ENCODE measurements around the gene UBA5. TPM values are rescaled to one million over a fixed set of nuclear protein-coding genes. Genes with fewer than 3 reads are reported as not detected.
A peak's percentile ranks its signal among the peaks of the same experiment; 100 is the strongest.

Gene UBA5
- total RNA-seq, 1 experiment from 2014 or later = 38.6 TPM

GRCh38 chr3:132721479-132722164 lies 61.5 kb downstream of the UBA5 start:
- peak; percentile 79 for DNase-seq (ENCODE audit: low spot score)
- POLR2A ChIA-PET = interaction anchor here (1.1 kb wide), 1 partner anchor 61 kb away, joined by 4 read pairs; no protein-coding TSS in a partner anchor
- CTCF ChIA-PET = interaction anchor here (1.1 kb wide), 1 partner anchor 9 kb away, joined by 3 read pairs; no protein-coding TSS in a partner anchor
- Mint-ChIP-seq H3K4me1 (peaks cover 26% of the 10 kb centered on the region), H3K9me3 (no peaks in the 10 kb centered on the region), H3K4me3 (peak overlapping the region; percentile 91), H3K27ac (peak overlapping the region; percentile 83), H3K36me3 (peaks cover 10% of the 10 kb centered on the region), H3K27me3 (ENCODE audit: low read depth) (no peaks in the 10 kb centered on the region)
- ATAC-seq = peak; percentile 10
- TF ChIP-seq IRF2 (CRISPR knock-in tag; IDR thresholded peaks at IDR 0.05; ENCODE audit: borderline replicate concordance, low read depth) (no peak), E2F5 (CRISPR knock-in tag; IDR thresholded peaks at IDR 0.05) (no peak), FOXK1 (CRISPR knock-in tag; IDR thresholded peaks at IDR 0.05) (no peak), PREB (CRISPR knock-in tag; IDR thresholded peaks at IDR 0.05; ENCODE audit: borderline replicate concordance) (no peak), PRRX2 (CRISPR knock-in tag; IDR thresholded peaks at IDR 0.05) (no peak), ZNF416 (CRISPR knock-in tag; IDR thresholded peaks at IDR 0.05) (no peak), ZNF425 (CRISPR knock-in tag; conservative IDR thresholded peaks at IDR 0.05) (no peak), JAZF1 (CRISPR knock-in tag; IDR thresholded peaks at IDR 0.05) (no peak), SP1 (CRISPR knock-in tag; conservative IDR thresholded peaks at IDR 0.05) (no peak), FOXP1 (CRISPR knock-in tag; IDR thresholded peaks at IDR 0.05; ENCODE audit: borderline replicate concordance) (peak; percentile 73; the same call in 1 of the 2 replicates), ZNF671 (CRISPR knock-in tag; IDR thresholded peaks at IDR 0.05) (no peak), CBFB (CRISPR knock-in tag; IDR thresholded peaks at IDR 0.05; ENCODE audit: low read depth) (no peak), NR1H2 (CRISPR knock-in tag; IDR thresholded peaks at IDR 0.05) (no peak), ZNF219 (CRISPR knock-in tag; IDR thresholded peaks at IDR 0.05; ENCODE audit: borderline replicate concordance) (no peak), TEAD4 (CRISPR knock-in tag; IDR thresholded peaks at IDR 0.05) (no peak), GTF2I (CRISPR knock-in tag; conservative IDR thresholded peaks at IDR 0.05) (peak; percentile 86), ZNF121 (CRISPR knock-in tag; IDR thresholded peaks at IDR 0.05) (peak; percentile 89)
- TF ChIP-seq, protein P1, sequence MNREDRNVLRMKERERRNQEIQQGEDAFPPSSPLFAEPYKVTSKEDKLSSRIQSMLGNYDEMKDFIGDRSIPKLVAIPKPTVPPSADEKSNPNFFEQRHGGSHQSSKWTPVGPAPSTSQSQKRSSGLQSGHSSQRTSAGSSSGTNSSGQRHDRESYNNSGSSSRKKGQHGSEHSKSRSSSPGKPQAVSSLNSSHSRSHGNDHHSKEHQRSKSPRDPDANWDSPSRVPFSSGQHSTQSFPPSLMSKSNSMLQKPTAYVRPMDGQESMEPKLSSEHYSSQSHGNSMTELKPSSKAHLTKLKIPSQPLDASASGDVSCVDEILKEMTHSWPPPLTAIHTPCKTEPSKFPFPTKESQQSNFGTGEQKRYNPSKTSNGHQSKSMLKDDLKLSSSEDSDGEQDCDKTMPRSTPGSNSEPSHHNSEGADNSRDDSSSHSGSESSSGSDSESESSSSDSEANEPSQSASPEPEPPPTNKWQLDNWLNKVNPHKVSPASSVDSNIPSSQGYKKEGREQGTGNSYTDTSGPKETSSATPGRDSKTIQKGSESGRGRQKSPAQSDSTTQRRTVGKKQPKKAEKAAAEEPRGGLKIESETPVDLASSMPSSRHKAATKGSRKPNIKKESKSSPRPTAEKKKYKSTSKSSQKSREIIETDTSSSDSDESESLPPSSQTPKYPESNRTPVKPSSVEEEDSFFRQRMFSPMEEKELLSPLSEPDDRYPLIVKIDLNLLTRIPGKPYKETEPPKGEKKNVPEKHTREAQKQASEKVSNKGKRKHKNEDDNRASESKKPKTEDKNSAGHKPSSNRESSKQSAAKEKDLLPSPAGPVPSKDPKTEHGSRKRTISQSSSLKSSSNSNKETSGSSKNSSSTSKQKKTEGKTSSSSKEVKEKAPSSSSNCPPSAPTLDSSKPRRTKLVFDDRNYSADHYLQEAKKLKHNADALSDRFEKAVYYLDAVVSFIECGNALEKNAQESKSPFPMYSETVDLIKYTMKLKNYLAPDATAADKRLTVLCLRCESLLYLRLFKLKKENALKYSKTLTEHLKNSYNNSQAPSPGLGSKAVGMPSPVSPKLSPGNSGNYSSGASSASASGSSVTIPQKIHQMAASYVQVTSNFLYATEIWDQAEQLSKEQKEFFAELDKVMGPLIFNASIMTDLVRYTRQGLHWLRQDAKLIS (CRISPR knock-in tag; IDR thresholded peaks at IDR 0.05; ENCODE audit: borderline replicate concordance) = no peak
- TF ChIP-seq, protein P2, sequence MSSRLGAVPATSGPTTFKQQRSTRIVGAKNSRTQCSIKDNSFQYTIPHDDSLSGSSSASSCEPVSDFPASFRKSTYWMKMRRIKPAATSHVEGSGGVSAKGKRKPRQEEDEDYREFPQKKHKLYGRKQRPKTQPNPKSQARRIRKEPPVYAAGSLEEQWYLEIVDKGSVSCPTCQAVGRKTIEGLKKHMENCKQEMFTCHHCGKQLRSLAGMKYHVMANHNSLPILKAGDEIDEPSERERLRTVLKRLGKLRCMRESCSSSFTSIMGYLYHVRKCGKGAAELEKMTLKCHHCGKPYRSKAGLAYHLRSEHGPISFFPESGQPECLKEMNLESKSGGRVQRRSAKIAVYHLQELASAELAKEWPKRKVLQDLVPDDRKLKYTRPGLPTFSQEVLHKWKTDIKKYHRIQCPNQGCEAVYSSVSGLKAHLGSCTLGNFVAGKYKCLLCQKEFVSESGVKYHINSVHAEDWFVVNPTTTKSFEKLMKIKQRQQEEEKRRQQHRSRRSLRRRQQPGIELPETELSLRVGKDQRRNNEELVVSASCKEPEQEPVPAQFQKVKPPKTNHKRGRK (CRISPR knock-in tag; IDR thresholded peaks at IDR 0.05; ENCODE audit: borderline replicate concordance) = no peak
- TF ChIP-seq, protein P3, sequence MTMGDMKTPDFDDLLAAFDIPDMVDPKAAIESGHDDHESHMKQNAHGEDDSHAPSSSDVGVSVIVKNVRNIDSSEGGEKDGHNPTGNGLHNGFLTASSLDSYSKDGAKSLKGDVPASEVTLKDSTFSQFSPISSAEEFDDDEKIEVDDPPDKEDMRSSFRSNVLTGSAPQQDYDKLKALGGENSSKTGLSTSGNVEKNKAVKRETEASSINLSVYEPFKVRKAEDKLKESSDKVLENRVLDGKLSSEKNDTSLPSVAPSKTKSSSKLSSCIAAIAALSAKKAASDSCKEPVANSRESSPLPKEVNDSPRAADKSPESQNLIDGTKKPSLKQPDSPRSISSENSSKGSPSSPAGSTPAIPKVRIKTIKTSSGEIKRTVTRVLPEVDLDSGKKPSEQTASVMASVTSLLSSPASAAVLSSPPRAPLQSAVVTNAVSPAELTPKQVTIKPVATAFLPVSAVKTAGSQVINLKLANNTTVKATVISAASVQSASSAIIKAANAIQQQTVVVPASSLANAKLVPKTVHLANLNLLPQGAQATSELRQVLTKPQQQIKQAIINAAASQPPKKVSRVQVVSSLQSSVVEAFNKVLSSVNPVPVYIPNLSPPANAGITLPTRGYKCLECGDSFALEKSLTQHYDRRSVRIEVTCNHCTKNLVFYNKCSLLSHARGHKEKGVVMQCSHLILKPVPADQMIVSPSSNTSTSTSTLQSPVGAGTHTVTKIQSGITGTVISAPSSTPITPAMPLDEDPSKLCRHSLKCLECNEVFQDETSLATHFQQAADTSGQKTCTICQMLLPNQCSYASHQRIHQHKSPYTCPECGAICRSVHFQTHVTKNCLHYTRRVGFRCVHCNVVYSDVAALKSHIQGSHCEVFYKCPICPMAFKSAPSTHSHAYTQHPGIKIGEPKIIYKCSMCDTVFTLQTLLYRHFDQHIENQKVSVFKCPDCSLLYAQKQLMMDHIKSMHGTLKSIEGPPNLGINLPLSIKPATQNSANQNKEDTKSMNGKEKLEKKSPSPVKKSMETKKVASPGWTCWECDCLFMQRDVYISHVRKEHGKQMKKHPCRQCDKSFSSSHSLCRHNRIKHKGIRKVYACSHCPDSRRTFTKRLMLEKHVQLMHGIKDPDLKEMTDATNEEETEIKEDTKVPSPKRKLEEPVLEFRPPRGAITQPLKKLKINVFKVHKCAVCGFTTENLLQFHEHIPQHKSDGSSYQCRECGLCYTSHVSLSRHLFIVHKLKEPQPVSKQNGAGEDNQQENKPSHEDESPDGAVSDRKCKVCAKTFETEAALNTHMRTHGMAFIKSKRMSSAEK (CRISPR knock-in tag; IDR thresholded peaks at IDR 0.05; ENCODE audit: borderline replicate concordance) = no peak
- TF ChIP-seq, protein P4, sequence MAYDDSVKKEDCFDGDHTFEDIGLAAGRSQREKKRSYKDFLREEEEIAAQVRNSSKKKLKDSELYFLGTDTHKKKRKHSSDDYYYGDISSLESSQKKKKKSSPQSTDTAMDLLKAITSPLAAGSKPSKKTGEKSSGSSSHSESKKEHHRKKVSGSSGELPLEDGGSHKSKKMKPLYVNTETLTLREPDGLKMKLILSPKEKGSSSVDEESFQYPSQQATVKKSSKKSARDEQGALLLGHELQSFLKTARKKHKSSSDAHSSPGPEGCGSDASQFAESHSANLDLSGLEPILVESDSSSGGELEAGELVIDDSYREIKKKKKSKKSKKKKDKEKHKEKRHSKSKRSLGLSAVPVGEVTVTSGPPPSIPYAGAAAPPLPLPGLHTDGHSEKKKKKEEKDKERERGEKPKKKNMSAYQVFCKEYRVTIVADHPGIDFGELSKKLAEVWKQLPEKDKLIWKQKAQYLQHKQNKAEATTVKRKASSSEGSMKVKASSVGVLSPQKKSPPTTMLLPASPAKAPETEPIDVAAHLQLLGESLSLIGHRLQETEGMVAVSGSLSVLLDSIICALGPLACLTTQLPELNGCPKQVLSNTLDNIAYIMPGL (CRISPR knock-in tag; IDR thresholded peaks at IDR 0.05) = 0 out of 2 replicates have a peak, but pooled peaks have one; percentile 47

Data from WTC11 (cell line).